Neural progenitor cell (in vitro differentiated cells): ENCODE data around the gene STK10. TPM values are rescaled to one million over a fixed set of nuclear protein-coding genes. Genes with fewer than 3 reads are reported as not detected.
A peak's percentile ranks its signal among the peaks of the same experiment; 100 is the strongest.

Experiments
- DNase-seq: peaks from one replicate; pipeline ENCODE4 v3.0.0-alpha.2; 2016; ENCODE audit warnings: low spot score
- H2AFZ ChIP-seq: fragments of 200-600 bp; sonication (generic); replicated peaks from 2 replicates; pipeline ENCODE4 v1.6.1; 2016; ENCODE audit warnings: antibody characterized with exemption
- H3F3A ChIP-seq: fragments of 200-600 bp; sonication (generic); 2 replicates; pipeline ENCODE4 v1.6.1; 2016; ENCODE audit warnings: antibody characterized with exemption, low read depth
- H3K27ac ChIP-seq: fragments of 200-600 bp; sonication (generic); 2 replicates; pipeline ENCODE4 v1.5.1; 2016; ENCODE audit warnings: mild to moderate bottlenecking
- H3K27me3 ChIP-seq: fragments of 200-600 bp; sonication (generic); 2 replicates; pipeline ENCODE4 v1.6.1; 2016; ENCODE audit warnings: mild to moderate bottlenecking, moderate library complexity
- H3K36me3 ChIP-seq: fragments of 200-600 bp; sonication (generic); 2 replicates; pipeline ENCODE4 v1.5.1; 2016
- H3K4me1 ChIP-seq: fragments of 200-600 bp; sonication (generic); 2 replicates; pipeline ENCODE4 v1.6.1; 2016; ENCODE audit warnings: mixed run types
- H3K4me2 ChIP-seq: fragments of 200-600 bp; sonication (generic); 2 replicates; pipeline ENCODE4 v1.6.1; 2016
- H3K4me3 ChIP-seq: fragments of 200-600 bp; sonication (generic); 2 replicates; pipeline ENCODE4 v1.5.1; 2016
- H3K79me2 ChIP-seq: fragments of 200-600 bp; sonication (generic); 2 replicates; pipeline ENCODE4 v1.6.1; 2016; ENCODE audit warnings: low read depth
- H3K9ac ChIP-seq: fragments of 200-600 bp; sonication (generic); 2 replicates; pipeline ENCODE4 v1.6.1; 2016
- H3K9me3 ChIP-seq: fragments of 200-600 bp; sonication (generic); 2 replicates; pipeline ENCODE4 v1.5.1; 2016; ENCODE audit warnings: low read depth
- H4K20me1 ChIP-seq: fragments of 200-600 bp; sonication (generic); 2 replicates; pipeline ENCODE4 v1.6.1; 2016; ENCODE audit warnings: low read depth
- H3K27ac Mint-ChIP-seq: 3 replicates; pipeline ENCODE4 v1.8.0; 2021; ENCODE audit warnings: mixed read lengths
- H3K27me3 Mint-ChIP-seq: 2 replicates; pipeline ENCODE4 v1.8.0; 2022; ENCODE audit warnings: low read depth, mild to moderate bottlenecking, inconsistent platforms, moderate library complexity, mixed read lengths; ENCODE audit not compliant: insufficient read depth
- H3K36me3 Mint-ChIP-seq: 3 replicates; pipeline ENCODE4 v1.8.0; 2021; ENCODE audit warnings: mixed read lengths
- H3K4me1 Mint-ChIP-seq: 3 replicates; pipeline ENCODE4 v1.8.0; 2021; ENCODE audit warnings: mixed read lengths
- H3K4me3 Mint-ChIP-seq: 3 replicates; pipeline ENCODE4 v1.8.0; 2021; ENCODE audit warnings: mild to moderate bottlenecking, moderate library complexity, mixed read lengths
- H3K9me3 Mint-ChIP-seq: 3 replicates; pipeline ENCODE4 v1.8.0; 2020; ENCODE audit warnings: mixed read lengths
- EZH2 ChIP-seq: fragments of 200-600 bp; sonication (generic); IDR thresholded peaks from 2 replicates; pipeline ENCODE4 v1.6.1; 2017; ENCODE audit warnings: antibody characterized with exemption, mild to moderate bottlenecking, moderate library complexity
- EZH2phosphoT487 ChIP-seq: fragments of 200-600 bp; sonication (generic); IDR thresholded peaks from 2 replicates; pipeline ENCODE4 v1.6.1; 2017; ENCODE audit warnings: antibody characterized with exemption
- total RNA-seq: library from RNA; depleted of rRNA; stranded (reverse); fragments of >200 nt; gene quantifications from 2 replicates; pipeline ENCODE4 v1.2.3, GENCODE V29; 2015; ENCODE audit warnings: low replicate concordance
- TF ChIP-seq, protein P1 (sequence below): fragments of 200-600 bp; sonication (generic); IDR thresholded peaks from 2 replicates; pipeline ENCODE4 v1.5.1; 2017; ENCODE audit warnings: antibody characterized with exemption, mild to moderate bottlenecking

Gene STK10
- total RNA-seq, 1 donor from 2014 or later = 4.4 TPM

DNA sequence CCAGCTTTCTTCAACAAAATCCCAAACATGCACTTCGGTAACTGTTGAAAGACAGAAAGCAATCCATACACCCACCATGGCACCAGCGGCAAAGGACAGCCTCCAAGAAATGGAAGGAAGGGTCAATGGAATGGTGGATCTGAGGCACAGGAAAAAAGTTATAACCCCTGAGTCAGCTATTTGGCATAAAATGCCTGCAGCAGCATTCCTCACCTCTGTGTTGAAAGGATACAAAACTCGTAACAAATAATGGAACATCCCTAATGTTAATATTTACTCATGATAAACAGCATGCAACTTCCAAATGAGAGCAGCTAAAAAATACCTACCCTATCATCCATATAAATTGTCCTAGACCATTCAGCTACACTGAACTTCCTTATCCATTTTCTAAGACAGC is 191.0 kb downstream of the STK10 start:
- TF ChIP-seq EZH2phosphoT487 (no peak), EZH2 (no peak)
- TF ChIP-seq, protein P1, sequence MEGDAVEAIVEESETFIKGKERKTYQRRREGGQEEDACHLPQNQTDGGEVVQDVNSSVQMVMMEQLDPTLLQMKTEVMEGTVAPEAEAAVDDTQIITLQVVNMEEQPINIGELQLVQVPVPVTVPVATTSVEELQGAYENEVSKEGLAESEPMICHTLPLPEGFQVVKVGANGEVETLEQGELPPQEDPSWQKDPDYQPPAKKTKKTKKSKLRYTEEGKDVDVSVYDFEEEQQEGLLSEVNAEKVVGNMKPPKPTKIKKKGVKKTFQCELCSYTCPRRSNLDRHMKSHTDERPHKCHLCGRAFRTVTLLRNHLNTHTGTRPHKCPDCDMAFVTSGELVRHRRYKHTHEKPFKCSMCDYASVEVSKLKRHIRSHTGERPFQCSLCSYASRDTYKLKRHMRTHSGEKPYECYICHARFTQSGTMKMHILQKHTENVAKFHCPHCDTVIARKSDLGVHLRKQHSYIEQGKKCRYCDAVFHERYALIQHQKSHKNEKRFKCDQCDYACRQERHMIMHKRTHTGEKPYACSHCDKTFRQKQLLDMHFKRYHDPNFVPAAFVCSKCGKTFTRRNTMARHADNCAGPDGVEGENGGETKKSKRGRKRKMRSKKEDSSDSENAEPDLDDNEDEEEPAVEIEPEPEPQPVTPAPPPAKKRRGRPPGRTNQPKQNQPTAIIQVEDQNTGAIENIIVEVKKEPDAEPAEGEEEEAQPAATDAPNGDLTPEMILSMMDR = no peak
- Mint-ChIP-seq H3K9me3 (no peaks in the 10 kb centered on the region), H3K4me3 (no peak overlapping the region), H3K27me3 (peaks cover 4% of the 10 kb centered on the region), H3K27ac (no peak overlapping the region), H3K36me3 (peaks cover 37% of the 10 kb centered on the region), H3K4me1 (peaks cover 8% of the 10 kb centered on the region)
- DNase-seq = no peak
- Histone ChIP-seq H3K4me3 (no peak overlapping the region), H2AFZ (no peak overlapping the region), H3F3A (peaks cover 13% of the 10 kb centered on the region), H3K79me2 (peaks cover 100% of the 10 kb centered on the region), H3K9ac (no peak overlapping the region), H3K9me3 (no peaks in the 10 kb centered on the region), H3K27me3 (no peaks in the 10 kb centered on the region), H3K4me1 (peaks cover 35% of the 10 kb centered on the region), H3K27ac (peak overlapping the region; percentile 17), H3K36me3 (no peaks in the 10 kb centered on the region), H4K20me1 (peaks cover 90% of the 10 kb centered on the region), H3K4me2 (no peak overlapping the region)

DNA sequence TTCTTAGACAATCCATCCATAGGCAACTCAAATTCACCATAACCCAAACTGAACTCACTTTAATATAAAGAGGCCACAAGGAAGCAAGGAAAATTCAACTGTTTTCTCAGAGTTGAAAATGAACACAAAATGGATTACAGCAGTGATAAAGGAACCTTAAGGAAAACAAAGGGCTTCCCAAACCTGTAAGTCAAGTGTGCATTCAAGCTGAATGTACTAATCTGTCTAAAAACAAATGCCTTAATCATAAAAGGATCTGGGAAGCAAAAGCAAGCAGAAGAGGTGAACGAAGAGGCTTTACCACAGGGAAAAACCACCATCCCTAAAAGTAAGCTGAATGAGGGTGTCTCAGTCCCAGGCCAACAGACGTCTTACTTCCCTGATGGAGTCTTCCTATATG is 195.2 kb downstream of the STK10 start:
- TF ChIP-seq EZH2phosphoT487 (no peak), EZH2 (no peak)
- TF ChIP-seq, protein P1 = no peak
- H3K36me3 Mint-ChIP-seq = peaks cover 37% of the 10 kb centered on the region
- Histone ChIP-seq H3K4me2 (no peak overlapping the region), H3K27ac (peak overlapping the region; percentile 75), H2AFZ (no peak overlapping the region), H3K9ac (no peak overlapping the region), H3K4me3 (no peak overlapping the region), H3F3A (peaks cover 3% of the 10 kb centered on the region), H3K9me3 (no peaks in the 10 kb centered on the region), H3K79me2 (peaks cover 100% of the 10 kb centered on the region), H3K27me3 (no peaks in the 10 kb centered on the region), H3K36me3 (no peaks in the 10 kb centered on the region), H4K20me1 (peaks cover 84% of the 10 kb centered on the region), H3K4me1 (peaks cover 3% of the 10 kb centered on the region)
- H3K4me3 Mint-ChIP-seq = no peak overlapping the region
- peaks cover 8% of the 10 kb centered on the region for H3K4me1 Mint-ChIP-seq
- H3K27ac Mint-ChIP-seq = no peak overlapping the region
- H3K9me3 Mint-ChIP-seq = no peaks in the 10 kb centered on the region
- H3K27me3 Mint-ChIP-seq = peaks cover 4% of the 10 kb centered on the region
- no peak for DNase-seq

DNA sequence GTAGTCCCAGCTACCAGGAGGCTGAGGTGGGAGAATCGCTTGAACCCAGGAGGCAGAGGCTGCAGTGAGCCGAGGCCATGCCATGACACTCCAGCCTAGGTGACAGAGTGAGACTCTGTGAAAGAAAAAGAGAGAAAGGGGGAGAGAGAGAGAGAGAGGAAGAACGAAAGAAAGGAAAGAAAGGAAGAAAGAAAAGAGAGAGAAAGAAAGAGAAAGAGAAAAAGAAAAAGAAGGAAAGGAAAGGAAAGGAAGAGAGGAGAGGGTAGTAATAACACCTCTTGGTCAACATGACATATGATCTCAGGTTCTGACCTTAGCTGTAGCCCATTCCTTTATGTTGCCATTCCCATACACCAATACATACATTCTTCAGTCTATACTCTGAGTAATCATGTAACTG is 195.7 kb downstream of the STK10 start:
- H3K4me3 Mint-ChIP-seq = no peak overlapping the region
- Histone ChIP-seq H4K20me1 (peaks cover 84% of the 10 kb centered on the region), H3K27me3 (no peaks in the 10 kb centered on the region), H3K4me3 (no peak overlapping the region), H3K79me2 (peaks cover 100% of the 10 kb centered on the region), H3K27ac (peak overlapping the region; percentile 75), H3F3A (peaks cover 6% of the 10 kb centered on the region), H3K9me3 (no peaks in the 10 kb centered on the region), H3K4me1 (no peaks in the 10 kb centered on the region), H3K9ac (no peak overlapping the region), H3K36me3 (no peaks in the 10 kb centered on the region), H3K4me2 (no peak overlapping the region), H2AFZ (no peak overlapping the region)
- TF ChIP-seq, protein P1 = no peak
- TF ChIP-seq EZH2phosphoT487 = no peak
- no peak for TF ChIP-seq EZH2
- H3K9me3 Mint-ChIP-seq = no peaks in the 10 kb centered on the region
- peaks cover 33% of the 10 kb centered on the region for H3K36me3 Mint-ChIP-seq
- H3K4me1 Mint-ChIP-seq = peaks cover 6% of the 10 kb centered on the region
- H3K27me3 Mint-ChIP-seq = peaks cover 4% of the 10 kb centered on the region
- H3K27ac Mint-ChIP-seq = no peak overlapping the region
- DNase-seq = no peak

Other genes with a start within 250 kb of the STK10 start
- 74.5 and 79.1 TPM in 2 replicates for gene FBXW11, start 181.6 kb downstream of the STK10 start, total RNA-seq
- not detected in 2 replicates for gene EFCAB9, start 5.9 kb upstream of the STK10 start, total RNA-seq
- gene UBTD2, start 95.5 kb upstream of the STK10 start, total RNA-seq = 62.5 and 92.9 TPM in 2 replicates